Measurements from ENCODE around the gene GZF1. TPM values are rescaled to one million over a fixed set of nuclear protein-coding genes. Genes with fewer than 3 reads are reported as not detected.

GZF1 gene
- total RNA-seq, 1 experiment from 2014 or later: 5.0 TPM

DNA sequence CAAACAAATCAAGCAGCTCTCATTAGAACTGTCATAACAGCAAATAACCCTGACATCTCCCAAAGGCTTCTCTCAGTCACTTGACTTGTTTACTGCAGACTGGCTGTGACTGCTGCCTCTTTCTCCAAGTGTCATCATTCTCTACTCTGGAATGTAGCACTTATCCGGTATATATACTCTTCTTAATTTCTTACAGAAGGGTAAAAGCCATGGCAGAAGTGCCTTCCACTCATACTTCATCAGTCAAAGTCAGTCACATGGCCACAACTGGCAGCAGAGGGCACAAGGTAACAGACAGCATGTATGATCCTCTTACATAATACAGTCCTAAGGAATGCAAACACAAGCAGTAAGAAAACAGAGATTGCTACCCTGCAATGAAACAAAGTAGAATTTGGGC, 50.0 kb downstream of the GZF1 start:
- H3K36me3 Mint-ChIP-seq (ENCODE audit: insufficient read depth, unreplicated experiment): no peaks in the 10 kb centered on the region
- H3K27me3 Mint-ChIP-seq (ENCODE audit: unreplicated experiment): no peaks in the 10 kb centered on the region
- no peak overlapping the region for H3K4me3 Mint-ChIP-seq (ENCODE audit: low read depth, unreplicated experiment)
- TF ChIP-seq, protein P1, sequence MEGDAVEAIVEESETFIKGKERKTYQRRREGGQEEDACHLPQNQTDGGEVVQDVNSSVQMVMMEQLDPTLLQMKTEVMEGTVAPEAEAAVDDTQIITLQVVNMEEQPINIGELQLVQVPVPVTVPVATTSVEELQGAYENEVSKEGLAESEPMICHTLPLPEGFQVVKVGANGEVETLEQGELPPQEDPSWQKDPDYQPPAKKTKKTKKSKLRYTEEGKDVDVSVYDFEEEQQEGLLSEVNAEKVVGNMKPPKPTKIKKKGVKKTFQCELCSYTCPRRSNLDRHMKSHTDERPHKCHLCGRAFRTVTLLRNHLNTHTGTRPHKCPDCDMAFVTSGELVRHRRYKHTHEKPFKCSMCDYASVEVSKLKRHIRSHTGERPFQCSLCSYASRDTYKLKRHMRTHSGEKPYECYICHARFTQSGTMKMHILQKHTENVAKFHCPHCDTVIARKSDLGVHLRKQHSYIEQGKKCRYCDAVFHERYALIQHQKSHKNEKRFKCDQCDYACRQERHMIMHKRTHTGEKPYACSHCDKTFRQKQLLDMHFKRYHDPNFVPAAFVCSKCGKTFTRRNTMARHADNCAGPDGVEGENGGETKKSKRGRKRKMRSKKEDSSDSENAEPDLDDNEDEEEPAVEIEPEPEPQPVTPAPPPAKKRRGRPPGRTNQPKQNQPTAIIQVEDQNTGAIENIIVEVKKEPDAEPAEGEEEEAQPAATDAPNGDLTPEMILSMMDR (IDR thresholded peaks at IDR 0.05; ENCODE audit: unreplicated experiment): no peak
- CTCF ChIA-PET: no interaction called here
- no peaks in the 10 kb centered on the region for H3K4me1 Mint-ChIP-seq (ENCODE audit: low read depth, unreplicated experiment)
- H3K9me3 Mint-ChIP-seq (ENCODE audit: low read depth, unreplicated experiment): no peaks in the 10 kb centered on the region
- intact Hi-C loops (cut with micrococcal nuclease; ENCODE audit: unreplicated experiment): loop anchor here (10.0 kb wide), 1 partner anchor 47 kb away; the partner anchor contains the start of gene GZF1
- H3K27ac Mint-ChIP-seq (ENCODE audit: unreplicated experiment): no peak overlapping the region
- DNase-seq: no peak
- BruUV-seq (replicated peaks): no TSS peak

DNA sequence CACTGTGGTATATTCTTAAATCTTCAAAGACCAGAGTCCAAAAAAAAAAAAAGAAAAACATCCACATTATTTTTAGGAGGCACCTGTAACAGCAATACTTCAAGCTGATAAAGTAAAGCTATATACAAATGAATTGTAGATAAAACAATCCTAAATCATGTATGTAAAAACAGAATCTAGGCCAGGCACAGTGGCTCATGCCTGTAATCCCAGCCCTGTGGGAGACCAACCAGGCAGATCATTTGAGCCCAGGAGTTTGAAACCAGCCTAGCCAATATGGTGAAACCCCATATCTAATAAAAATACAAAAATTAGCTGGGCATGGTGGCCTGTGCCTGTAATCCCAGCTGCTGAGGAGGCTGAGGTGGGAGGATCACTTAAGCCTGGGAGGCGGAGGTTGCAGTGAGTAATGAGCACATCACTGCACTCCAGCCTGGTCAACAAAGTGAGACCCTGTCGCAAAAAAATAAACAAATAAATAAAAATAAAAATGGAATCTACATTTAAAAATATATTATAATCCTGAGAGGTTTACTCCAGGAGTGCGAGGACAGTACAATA, 52.0 kb downstream of the GZF1 start:
- Mint-ChIP-seq H3K9me3 (ENCODE audit: low read depth, unreplicated experiment) (no peaks in the 10 kb centered on the region), H3K4me3 (ENCODE audit: low read depth, unreplicated experiment) (no peak overlapping the region), H3K27ac (ENCODE audit: unreplicated experiment) (no peak overlapping the region), H3K36me3 (ENCODE audit: insufficient read depth, unreplicated experiment) (no peaks in the 10 kb centered on the region), H3K27me3 (ENCODE audit: unreplicated experiment) (no peaks in the 10 kb centered on the region), H3K4me1 (ENCODE audit: low read depth, unreplicated experiment) (no peaks in the 10 kb centered on the region)
- intact Hi-C loops (cut with micrococcal nuclease; ENCODE audit: unreplicated experiment): loop anchor here (10.0 kb wide), 1 partner anchor 49 kb away; the partner anchor contains the start of gene GZF1
- BruUV-seq (replicated peaks): no TSS peak
- DNase-seq: no peak
- CTCF ChIA-PET: no interaction called here
- TF ChIP-seq, protein P1 (IDR thresholded peaks at IDR 0.05; ENCODE audit: unreplicated experiment): no peak

DNA sequence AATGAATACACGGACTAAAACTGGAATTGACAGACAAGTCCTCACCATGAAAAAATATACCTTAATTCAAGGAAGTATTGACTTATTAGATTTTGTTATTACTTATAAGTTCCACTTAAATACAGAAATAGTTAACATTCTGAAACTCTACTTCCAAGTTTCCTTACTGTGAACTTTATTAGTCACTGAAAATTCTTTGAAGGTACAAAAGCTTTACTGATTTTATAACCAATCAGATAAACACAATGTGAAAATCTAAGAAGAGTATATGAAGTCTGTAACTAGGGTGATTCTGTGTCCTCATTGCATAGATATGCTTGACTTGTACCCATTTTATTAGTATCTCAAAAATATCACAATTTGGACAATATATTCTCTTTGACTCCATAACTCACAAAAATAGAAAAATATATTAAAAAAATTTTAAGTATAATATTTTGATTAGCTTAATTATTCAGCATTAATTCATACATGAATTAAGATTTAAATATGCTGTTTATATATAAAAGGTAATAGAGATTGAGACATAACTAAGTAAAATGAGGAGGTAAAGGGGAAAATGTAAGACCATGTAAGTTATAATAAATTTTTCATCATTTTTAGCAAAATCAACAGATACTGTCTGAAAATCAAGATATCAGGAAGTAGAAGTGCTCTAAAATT, 52.7 kb downstream of the GZF1 start:
- Mint-ChIP-seq H3K4me1 (ENCODE audit: low read depth, unreplicated experiment) (no peaks in the 10 kb centered on the region), H3K4me3 (ENCODE audit: low read depth, unreplicated experiment) (no peak overlapping the region), H3K36me3 (ENCODE audit: insufficient read depth, unreplicated experiment) (no peaks in the 10 kb centered on the region), H3K27ac (ENCODE audit: unreplicated experiment) (no peak overlapping the region), H3K27me3 (ENCODE audit: unreplicated experiment) (no peaks in the 10 kb centered on the region), H3K9me3 (ENCODE audit: low read depth, unreplicated experiment) (no peaks in the 10 kb centered on the region)
- BruUV-seq (replicated peaks): no TSS peak
- DNase-seq: no peak
- CTCF ChIA-PET: no interaction called here
- intact Hi-C loops (cut with micrococcal nuclease; ENCODE audit: unreplicated experiment): loop anchor here (10.0 kb wide), 1 partner anchor 50 kb away; the partner anchor contains the start of gene GZF1
- TF ChIP-seq, protein P1 (IDR thresholded peaks at IDR 0.05; ENCODE audit: unreplicated experiment): no peak

DNA sequence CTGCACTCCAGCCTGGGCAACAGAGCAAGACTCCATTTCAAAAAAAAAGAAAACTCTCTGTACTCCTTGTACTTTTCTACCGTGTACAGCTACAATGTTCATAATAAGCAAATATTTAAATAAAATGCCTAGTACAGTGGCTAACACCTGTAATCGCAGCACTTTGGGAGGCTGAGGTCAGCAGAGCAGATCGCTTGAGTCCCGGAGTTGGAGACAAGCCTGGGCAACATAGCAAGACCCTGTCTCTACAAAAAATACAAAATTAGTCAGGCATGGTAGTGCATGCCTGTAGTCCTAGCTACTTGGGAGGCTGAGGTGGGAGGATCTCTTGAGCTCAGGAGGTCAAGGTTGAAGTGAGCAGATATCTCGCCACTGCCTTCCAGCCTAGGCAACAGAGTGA, 53.6 kb downstream of the GZF1 start:
- no peaks in the 10 kb centered on the region for H3K27me3 Mint-ChIP-seq (ENCODE audit: unreplicated experiment)
- H3K27ac Mint-ChIP-seq (ENCODE audit: unreplicated experiment): no peak overlapping the region
- H3K36me3 Mint-ChIP-seq (ENCODE audit: insufficient read depth, unreplicated experiment): no peaks in the 10 kb centered on the region
- CTCF ChIA-PET: no interaction called here
- H3K4me1 Mint-ChIP-seq (ENCODE audit: low read depth, unreplicated experiment): no peaks in the 10 kb centered on the region
- no peaks in the 10 kb centered on the region for H3K9me3 Mint-ChIP-seq (ENCODE audit: low read depth, unreplicated experiment)
- DNase-seq: no peak
- intact Hi-C loops (cut with micrococcal nuclease; ENCODE audit: unreplicated experiment): loop anchor here (10.0 kb wide), 1 partner anchor 51 kb away; the partner anchor contains the start of gene GZF1
- TF ChIP-seq, protein P1 (IDR thresholded peaks at IDR 0.05; ENCODE audit: unreplicated experiment): no peak
- no peak overlapping the region for H3K4me3 Mint-ChIP-seq (ENCODE audit: low read depth, unreplicated experiment)
- no TSS peak for BruUV-seq (replicated peaks)

Measured in Calu3 (cell line).